Stimulated activated CD8-positive, alpha-beta memory T cell treated with anti-CD3 and anti-CD28 coated beads, Interleukin-7, amount 100 ng/mL, for 48 hours (primary cell): ENCODE results near the gene HIVEP3.
"Not testable (repeated sequence)": the region's sequence is repeated elsewhere in the genome, so short reads cannot be mapped to it uniquely, and the experiment has no call there.

Experiments used
- DNase-seq, 2 donors: peaks; one replicate each; pipeline ENCODE4 v3.0.0-alpha.2; 2020; ENCODE audit warnings: low read depth in 1 of 2; ENCODE audit errors: extremely low read depth in 1 of 2

The HIVEP3 gene

GRCh38 chr1:41699861-41700248 is 218.9 kb downstream of the HIVEP3 start:
- no peak for DNase-seq

GRCh38 chr1:41698916-41699860 is 219.5 kb downstream of the HIVEP3 start:
- DNase-seq: no peak

- no peak for DNase-seq
Measured at GRCh38 chr1:41696381-41696780, 222.3 kb downstream of the HIVEP3 start.

GRCh38 chr1:41695118-41695745 is 223.5 kb downstream of the HIVEP3 start:
- DNase-seq: no peak

GRCh38 chr1:41691966-41692365 is 226.8 kb downstream of the HIVEP3 start:
- DNase-seq: not testable (repeated sequence)

GRCh38 chr1:41691424-41691823 is 227.3 kb downstream of the HIVEP3 start:
- DNase-seq: no peak

- no peak for DNase-seq
Measured at GRCh38 chr1:41690331-41690730, 228.4 kb downstream of the HIVEP3 start.

GRCh38 chr1:41689558-41689981 is 229.2 kb downstream of the HIVEP3 start:
- DNase-seq: no peak

- DNase-seq: no peak
Measured at GRCh38 chr1:41689139-41689538, 229.6 kb downstream of the HIVEP3 start.

- DNase-seq: no peak
Measured at GRCh38 chr1:41687007-41687406, 231.7 kb downstream of the HIVEP3 start.

- DNase-seq: no peak
Measured at GRCh38 chr1:41683681-41684500, 234.8 kb downstream of the HIVEP3 start.

GRCh38 chr1:41682845-41683625 is 235.7 kb downstream of the HIVEP3 start:
- no peak for DNase-seq

- DNase-seq: no peak
Measured at GRCh38 chr1:41682149-41682548, 236.6 kb downstream of the HIVEP3 start.

- DNase-seq: no peak
Measured at GRCh38 chr1:41681331-41682098, 237.2 kb downstream of the HIVEP3 start.

- no peak for DNase-seq
Measured at GRCh38 chr1:41679994-41680393, 238.7 kb downstream of the HIVEP3 start.

GRCh38 chr1:41679531-41679930 is 239.2 kb downstream of the HIVEP3 start:
- no peak for DNase-seq

GRCh38 chr1:41678111-41678878 is 240.4 kb downstream of the HIVEP3 start:
- DNase-seq: no peak

- DNase-seq: no peak
Measured at GRCh38 chr1:41677620-41678019, 241.1 kb downstream of the HIVEP3 start.

- DNase-seq: no peak
Measured at GRCh38 chr1:41675401-41675800, 243.3 kb downstream of the HIVEP3 start.
